Posterior vena cava (tissue), 2 donors: ENCODE results near the gene PARP3. TPM values are rescaled to one million over a fixed set of nuclear protein-coding genes. Genes with fewer than 3 reads are reported as not detected.

Experiments
- DNase-seq: peaks from one replicate; pipeline ENCODE4 v3.0.0-alpha.2; 2020; ENCODE audit warnings: low spot score
- intact Hi-C, 2 donors: fragments of 100-400 bp; cut with DNase I; formaldehyde crosslinking; loops; one replicate each; pipeline versions ENCODE4 v1.14.1 to v1.14.2; 2022 to 2023
- total RNA-seq, 2 donors: library from RNA; stranded (reverse); fragmentation: NEBNext Ultra II Directional; extraction: Animal tissue kit (Norgen Biotek cat#: 25700); gene quantifications; one replicate each; pipeline ENCODE4 v1.2.1, GENCODE V29; 2021
- donor health status: DM: yes; HTN: yes; CAD: no.
- donor health status: DM: yes; HTN: yes; CAD: no.

The PARP3 gene
- total RNA-seq, 2 donors from 2014 or later: 16.5 to 22.3 TPM

DNA sequence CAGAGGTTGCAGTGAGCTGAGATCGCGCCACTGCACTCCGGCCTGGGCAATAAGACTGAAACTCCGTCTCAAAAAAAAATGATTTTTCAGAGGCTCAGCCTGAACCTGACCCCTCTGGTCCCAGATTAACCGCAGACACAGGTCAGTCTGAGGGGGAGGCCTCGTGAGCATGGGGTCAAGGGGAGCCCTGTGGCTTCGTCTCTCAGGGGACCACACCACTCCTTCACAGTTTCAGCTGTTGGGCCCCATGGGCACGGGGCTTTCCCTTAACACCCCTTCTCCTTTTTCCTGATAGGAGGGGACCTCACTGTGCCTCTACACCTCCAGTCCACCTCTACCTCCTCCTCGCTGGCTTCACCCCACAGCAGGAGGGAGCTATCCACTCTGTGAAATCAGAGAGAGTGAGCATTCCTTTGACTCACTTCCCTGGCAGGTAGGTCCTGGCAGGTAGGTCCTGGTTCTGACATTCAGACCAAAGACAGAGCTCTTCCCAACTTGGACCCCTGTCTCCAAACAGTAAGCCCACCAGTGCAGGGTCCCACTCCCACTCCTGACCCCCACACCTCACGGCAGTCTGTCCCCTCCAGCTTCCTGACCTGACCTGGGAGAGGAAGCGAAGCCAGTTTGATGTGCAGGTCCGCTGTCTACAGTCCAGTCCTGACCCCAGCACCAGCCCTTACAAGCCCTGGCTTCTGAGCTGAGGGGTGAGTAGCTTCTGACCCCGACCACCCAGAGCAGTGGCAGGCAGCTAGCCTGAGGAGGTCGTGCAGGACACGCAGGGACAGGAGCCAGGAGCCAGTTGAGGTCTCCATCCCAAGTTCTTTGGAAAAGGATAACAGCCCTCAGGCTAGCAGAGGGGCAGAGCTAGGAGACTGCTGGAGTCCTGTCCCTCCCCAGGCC is 9.4 kb upstream of the PARP3 start:
- intact Hi-C loops: no loop called here
- no peak for DNase-seq

DNA sequence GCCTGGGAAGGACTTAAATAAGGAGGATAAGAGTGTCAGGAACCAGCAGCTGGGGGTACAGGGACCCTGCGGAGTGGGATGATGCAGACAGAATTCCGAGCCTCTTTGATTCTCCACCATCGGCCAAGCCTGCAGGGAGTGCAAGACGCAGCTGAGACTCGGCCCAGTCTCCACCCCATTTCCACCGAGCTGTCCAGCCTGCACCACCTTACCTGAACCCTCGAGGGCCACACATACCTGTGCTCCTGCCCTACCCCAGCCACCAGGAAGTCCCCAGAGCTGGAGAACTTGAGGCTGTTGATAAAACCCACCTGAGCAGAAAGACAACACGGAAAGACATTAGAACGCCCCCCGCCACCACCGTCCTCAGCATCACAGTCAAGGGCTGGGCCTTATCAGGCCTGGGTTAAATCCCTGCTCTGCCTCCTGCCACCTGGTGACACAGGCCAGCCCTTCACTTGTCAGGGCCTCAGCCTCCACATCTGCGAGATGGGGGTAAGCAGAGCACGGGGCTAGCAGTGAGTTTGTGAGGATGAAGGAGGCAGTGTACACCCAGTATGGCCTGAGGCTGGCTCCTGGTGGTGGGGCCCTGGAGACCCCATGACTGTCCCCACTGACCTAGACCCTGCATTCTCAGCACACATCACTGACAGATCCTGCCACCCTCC is 8.6 kb upstream of the PARP3 start:
- intact Hi-C loops: no loop called here
- no peak for DNase-seq

DNA sequence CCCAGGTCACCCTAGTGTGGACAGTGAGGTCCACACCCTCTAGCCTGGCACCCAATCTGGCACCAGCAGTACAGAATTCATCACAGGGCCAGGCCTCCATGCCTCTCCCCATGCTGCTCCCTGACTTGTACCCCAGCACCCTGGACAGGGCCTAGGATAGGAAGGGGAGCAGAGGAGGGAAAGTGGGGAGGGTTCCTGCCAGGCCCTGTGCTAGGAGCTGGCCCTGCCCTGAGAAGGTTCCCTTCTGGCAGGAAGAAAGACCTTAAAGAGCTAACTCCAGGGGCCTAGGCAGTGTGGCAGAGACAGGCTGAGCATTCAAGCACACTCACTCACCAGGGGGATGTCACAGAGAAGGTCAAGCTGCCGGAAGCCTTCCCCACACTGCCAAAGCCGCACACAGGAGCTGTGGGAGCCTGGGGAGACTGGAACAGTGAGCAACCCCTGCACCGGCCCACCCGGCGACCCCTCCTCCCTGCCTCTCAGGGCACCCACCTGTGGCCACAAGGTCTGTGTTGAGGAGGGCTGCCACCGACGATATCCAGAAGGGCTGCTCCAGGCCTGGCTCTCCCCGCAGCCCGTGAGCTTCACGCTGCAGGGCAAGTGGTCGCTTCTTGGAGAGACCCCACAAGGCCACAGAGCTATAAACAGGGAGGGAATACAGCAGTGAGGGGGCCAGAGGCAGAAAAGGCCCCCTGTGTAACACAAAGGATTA is 7.9 kb upstream of the PARP3 start:
- intact Hi-C loops: no loop called here
- peak; percentile 69 for DNase-seq

DNA sequence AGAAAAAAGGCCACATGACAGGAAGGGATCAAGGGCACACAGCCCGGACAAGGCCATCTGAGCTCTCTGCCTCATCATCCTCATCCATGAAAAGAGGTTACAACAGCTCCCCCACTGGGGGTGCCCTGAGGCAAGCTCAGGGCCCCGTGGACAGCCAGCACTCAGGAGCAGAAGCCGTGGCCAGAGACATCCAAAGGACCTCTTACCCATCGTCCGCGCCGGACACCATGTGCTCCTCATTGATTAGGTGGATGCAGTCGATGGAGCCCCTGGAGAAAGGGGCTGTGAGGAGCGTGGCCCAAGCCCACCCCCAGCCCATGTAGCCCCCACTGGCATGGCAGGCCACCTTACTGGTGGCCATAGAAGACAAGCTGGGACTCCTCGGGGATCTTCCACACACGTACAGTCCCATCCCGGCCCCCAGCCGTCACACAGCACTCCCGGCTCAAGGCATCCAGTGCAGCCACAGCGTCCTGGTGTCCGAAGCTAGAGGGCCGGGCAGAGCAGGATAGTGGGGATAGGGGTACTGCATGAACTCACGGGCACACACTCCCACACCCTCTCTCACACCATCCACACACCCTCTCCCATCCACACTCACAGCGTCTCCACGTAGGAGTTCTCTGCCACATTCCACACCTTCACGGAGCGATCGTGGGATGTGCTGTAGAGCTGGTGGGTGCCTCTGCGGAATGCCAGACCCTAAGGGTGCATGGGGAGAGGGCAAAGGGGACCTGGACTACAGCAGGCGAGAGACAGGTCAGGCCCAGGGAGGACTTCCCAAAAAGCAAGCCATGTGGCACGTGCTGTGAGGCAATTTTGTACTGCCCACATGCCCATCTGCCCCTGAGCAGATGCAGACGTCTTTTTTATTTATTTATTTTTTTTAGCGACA is 6.9 kb upstream of the PARP3 start:
- peak; percentile 76 for DNase-seq
- intact Hi-C loops: no loop called here

DNA sequence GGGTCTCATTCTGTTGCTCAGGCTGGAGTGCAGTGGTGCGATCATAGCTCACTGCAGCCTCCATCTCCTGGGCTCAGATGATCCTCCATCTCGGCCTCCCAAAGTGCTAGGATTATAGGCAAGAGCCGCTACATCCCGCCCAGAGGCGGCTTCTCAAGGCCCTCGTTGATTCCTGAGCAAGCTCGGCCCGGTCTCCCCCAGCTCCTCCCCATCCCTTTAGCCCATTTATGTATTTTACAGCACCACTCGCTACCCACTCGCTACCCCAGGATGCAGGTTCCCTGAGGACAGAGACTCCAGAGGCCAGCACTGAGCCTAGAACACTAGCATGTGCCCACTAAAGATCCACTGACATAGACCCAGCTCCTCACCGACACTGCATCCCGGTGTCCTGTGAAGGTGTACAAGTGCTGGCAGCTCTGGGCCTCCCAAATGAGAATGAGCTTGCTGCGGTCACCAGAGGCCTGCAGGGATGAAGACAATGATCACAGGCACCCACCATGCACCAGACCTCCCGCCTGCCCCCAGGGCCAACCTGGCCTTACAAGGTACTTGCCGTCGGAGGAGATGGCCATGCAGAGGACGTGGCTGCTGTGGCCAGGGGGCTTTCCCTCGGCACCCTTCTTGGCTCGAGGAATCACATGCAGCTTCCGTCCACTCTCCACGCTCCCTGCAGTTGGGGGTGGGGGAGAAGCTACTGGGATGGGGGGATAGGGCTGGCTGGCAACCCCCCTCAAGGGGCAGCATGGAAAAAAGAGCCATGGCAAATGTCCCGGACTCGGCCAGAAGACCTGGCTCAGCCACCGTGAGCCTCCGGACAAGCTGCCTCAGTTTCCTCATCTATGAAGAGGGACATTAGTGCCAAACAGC is 6.0 kb upstream of the PARP3 start:
- intact Hi-C loops: no loop called here
- DNase-seq: peak; percentile 69

DNA sequence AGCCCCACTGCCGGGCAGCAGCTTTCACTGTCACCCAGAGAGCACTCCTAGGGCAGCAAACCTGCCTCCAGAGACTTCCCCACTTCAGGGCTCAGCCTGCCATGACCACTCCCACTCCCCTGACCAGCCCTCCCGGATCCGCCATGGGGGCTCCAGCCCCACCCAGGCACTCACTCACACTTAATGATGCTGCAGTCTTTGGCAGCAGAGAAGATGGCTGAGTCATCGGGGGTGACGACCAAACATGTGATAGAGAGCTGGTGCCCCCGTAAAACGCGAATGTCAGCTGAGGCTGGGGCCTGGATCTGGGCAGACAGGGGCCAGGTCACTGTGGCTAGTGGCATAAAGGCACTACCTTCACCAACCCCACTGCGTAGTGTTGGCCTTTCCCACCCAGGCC is 5.1 kb upstream of the PARP3 start:
- intact Hi-C loops: no loop called here
- peak; percentile 62 for DNase-seq

DNA sequence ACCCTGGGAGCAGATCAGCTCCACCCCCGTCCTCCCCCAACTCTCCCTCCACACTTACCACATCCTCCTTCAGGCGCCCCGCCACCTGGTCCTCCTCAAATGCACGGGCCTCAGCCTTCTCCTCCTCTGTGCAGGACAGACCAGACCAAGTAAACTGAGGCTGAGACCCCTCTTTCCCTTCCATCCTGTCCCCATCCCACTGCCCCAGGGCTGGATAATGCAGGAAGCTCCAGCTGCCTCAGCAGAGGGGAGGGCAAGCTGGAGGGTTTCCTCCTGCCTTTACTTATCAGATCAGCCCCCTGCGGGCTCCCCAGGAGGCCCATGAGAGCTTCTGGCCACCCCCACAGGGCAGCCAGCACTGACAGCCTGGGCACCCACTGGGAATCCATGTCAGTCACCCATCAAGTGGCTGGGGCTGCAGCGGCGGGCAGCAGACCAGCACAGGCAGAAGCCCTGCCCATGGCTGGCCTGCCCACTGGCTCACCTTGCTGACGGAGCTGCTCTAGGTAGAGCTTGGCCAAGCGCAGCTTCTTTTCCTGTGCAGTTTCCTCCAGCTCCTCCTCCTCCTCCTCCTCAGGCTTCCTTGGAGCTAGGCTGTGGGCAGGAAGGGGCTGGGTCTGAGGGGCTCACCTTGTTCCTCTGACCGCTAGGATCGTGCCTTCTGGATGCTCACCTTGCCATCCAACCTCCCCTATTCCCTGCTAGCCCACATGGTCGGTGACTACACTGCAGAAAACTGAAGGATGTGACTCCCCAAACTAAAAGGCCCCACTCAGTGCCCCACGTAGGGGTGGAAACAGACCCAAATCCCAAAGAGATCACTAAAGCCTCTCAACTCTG is 4.3 kb upstream of the PARP3 start:
- peak; percentile 74 for DNase-seq
- intact Hi-C loops: no loop called here

DNA sequence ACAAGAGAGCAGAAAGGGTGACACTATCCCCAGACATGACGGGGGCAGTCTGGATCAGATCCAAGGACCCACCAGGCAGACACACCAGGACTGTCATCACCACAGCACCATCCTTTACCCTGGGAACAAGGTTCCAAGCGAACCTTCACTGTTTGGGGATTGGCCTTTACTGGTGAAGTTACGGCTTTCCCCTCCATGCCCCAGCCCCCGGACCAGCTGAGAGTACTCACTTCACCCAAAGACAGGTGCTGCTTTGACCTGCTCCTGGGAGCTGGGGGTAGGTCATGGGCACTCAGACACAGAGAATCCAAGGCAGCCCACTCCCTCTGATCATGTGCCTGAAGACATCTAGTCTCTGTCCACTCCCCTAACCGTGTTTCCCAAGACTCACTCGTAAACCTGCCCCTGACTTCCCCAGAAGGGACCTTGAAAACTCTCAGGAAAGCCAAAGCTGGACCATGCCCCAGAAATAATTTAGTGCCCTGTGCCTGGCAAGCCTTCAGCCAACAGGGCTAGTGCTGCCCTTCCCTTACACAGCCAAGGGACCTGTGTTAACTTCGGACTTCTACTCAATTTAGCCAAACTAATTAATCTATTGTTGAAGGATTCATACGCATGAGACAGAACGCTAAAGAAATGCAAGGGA is 3.3 kb upstream of the PARP3 start:
- intact Hi-C loops: no loop called here
- peak; percentile 38 for DNase-seq

DNA sequence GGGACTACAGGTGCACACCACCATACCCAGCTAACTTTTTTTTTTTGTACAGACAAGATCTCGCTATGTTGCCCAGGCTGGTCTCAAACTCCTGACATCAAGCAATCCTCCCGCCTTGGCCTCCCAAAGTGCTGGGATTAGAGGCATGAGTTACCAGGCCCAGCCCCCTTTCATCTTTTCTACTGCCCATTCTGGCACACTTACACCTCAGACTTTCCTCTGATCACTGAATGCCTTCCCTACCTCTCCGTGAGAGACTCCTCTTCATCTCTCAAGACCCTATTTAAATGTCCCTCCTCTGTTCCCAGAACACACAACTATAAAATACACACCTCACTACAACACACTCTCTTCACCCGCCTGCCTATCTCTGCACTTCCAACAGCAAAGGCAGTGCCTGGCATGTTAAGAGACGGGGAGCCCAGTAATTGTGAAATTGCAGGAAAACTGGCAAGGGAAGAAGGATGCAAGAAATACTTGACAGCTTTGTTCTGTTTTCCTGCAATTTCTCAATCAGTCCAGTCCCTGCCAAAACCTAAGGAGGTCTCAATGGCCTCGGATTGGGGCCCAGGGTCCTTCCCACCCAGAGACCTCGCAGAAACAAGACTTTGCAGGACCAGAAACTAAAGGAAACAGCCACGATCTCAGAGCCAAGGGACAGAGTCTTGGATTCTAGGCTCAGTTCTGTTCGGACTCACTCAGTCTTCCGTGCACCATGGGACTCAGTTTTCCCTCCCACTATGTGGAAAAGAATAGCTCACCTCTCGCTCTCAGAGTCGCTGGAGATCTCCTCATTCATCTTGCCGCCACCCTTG is 1.3 kb upstream of the PARP3 start:
- intact Hi-C loops: no loop called here

DNA sequence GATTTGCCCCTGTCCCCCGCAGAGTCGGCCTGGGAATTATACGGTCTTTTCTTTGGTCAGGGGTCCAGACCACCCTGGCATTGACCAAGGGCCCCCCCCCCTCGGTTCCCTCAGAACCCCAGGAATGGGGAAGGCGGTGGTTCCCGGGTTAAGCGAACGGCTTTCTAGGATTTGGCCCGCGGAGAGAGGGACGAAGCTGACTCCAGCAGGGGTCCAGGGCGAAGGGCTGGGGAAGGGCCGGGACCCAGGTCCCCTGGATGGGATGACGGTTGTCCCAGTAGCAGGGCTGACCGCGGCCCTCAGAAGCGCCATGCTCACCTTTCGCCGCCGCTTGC is 733 bp upstream of the PARP3 start:
- intact Hi-C loops: no loop called here
- no peak for DNase-seq

More for the DNA sequence above, 1.3 kb upstream of the PARP3 start:
- peak; percentile 41 for DNase-seq

DNA sequence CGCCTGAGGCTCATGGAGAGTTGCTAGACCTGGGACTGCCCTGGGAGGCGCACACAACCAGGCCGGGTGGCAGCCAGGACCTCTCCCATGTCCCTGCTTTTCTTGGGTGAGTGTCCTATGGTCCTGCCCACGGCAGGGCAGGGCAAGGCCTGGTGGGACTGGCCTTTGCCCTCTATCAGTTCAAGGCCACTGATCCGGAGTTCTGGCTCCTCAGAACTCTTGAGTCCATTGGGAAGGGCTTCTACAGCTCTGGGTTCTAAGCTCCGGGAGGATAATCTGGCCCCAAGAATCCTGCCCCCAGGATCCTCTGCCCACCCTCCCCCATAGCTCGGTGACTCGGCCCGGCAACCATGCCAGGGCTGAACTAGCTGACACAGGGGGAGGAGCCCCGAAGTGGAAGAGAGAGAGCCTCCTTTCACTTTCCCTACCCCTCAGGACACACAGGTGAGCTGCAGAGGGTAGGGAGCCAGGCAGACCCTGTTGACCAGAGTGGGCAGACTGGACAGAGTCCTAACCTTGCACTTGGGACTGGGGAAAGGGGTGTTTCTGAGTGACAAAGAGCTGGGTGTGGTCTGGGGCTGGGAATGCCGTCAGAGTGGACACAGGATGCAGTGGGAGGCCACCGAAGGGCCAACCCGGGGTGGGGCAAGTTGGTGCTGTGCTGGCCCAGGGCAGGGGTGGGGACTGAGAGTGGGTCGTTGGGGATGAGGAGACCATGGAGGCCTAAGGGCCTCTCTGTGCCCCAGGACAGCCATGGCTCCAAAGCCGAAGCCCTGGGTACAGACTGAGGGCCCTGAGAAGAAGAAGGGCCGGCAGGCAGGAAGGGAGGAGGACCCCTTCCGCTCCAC is 664 bp downstream of the PARP3 start:
- intact Hi-C loops: loop anchor here in 1 of 2 donors (1.0 kb wide), 1 partner anchor 35 kb away; no protein-coding TSS in a partner anchor
- DNase-seq: peak; percentile 89

DNA sequence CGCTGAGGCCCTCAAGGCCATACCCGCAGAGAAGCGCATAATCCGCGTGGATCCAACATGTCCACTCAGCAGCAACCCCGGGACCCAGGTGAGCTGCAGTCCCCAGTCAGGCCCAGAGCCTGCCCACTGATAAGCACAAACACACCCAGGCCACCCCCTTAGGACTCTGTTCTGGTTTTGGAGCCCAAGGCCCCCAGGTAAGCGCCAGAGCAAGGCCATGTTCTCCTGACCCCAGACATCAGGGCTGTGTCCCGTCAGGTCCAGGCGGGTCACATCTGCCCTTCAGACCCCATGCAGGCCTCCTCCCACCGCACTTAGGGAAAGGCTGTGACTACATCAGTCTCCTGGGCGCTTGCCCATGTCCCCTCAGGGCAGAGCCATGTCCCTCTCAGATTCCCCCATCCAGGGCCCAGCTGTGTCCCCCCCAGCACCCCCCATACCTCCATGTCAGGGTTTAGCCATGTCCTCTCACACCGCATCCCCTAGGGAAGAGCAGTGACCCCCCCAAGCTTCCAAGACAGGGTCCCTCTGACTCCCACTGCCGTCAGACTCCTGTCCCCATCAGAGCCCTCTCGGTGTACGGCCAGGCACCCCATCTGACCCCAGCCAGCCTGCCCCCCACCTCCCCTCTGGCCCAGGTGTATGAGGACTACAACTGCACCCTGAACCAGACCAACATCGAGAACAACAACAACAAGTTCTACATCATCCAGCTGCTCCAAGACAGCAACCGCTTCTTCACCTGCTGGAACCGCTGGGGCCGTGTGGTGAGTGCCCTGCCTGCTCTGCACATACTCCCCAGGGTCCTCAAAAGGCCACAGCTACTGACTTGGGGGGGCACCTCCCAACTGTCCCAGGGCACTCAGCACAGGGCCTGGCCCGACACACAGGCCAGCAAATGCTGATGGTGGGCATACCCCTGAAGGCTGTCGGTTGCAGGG is 1.6 kb downstream of the PARP3 start:
- DNase-seq: peak; percentile 79
- intact Hi-C loops: no loop called here

DNA sequence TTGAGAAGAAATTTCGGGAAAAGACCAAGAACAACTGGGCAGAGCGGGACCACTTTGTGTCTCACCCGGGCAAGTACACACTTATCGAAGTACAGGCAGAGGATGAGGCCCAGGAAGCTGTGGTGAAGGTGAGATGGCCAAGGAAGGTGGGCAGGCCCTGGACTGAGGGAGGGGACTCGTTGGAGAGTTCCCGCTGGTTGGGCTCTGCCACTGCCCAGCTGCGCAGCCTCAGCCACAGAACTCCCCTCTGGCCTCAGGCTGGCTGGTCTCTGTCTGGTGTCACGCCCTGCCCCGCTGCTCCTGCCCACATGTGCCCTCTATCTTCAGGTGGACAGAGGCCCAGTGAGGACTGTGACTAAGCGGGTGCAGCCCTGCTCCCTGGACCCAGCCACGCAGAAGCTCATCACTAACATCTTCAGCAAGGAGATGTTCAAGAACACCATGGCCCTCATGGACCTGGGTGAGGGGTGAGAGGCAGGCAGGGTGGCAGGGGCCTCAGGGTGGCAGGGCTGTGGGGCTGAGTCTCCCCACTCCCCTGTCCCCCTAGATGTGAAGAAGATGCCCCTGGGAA is 2.4 kb downstream of the PARP3 start:
- intact Hi-C loops: no loop called here
- DNase-seq: peak; percentile 80
